HG02642 (cell line): ENCODE measurements around the gene MYBPC2.

Experiments used
- ATAC-seq: cut with Tn5 transposase; IDR thresholded peaks from one replicate; pipeline ENCODE4 v1.9.1; 2021; ENCODE audit warnings: mild to moderate bottlenecking; ENCODE audit not compliant: unreplicated experiment, poor library complexity

Gene MYBPC2

DNA sequence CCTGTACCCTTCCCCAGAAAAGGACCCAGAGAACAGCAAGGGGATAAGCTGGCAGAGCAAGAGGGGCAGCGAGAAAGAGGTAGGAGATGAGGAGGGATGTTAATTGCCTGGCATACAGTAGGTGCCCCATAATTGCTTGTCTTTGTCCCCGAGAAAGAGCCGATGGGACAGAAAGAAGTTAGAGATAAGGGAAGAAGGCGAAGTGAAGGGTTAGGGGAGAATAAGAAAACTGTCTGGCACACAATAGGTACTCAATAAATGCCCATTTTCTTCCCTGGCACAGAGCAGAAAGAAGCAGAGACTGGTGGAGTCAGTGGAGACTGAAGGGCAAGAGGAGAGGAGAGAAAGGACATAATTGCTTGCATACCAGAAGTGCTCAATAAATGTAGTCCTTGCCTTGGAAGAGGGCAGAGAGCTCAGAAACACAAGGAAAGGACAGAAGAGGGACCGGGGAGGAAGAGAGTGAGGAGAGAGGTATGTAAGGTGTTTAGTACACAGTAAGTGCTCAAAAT lies 62.4 kb downstream of the MYBPC2 start:
- no peak for ATAC-seq

DNA sequence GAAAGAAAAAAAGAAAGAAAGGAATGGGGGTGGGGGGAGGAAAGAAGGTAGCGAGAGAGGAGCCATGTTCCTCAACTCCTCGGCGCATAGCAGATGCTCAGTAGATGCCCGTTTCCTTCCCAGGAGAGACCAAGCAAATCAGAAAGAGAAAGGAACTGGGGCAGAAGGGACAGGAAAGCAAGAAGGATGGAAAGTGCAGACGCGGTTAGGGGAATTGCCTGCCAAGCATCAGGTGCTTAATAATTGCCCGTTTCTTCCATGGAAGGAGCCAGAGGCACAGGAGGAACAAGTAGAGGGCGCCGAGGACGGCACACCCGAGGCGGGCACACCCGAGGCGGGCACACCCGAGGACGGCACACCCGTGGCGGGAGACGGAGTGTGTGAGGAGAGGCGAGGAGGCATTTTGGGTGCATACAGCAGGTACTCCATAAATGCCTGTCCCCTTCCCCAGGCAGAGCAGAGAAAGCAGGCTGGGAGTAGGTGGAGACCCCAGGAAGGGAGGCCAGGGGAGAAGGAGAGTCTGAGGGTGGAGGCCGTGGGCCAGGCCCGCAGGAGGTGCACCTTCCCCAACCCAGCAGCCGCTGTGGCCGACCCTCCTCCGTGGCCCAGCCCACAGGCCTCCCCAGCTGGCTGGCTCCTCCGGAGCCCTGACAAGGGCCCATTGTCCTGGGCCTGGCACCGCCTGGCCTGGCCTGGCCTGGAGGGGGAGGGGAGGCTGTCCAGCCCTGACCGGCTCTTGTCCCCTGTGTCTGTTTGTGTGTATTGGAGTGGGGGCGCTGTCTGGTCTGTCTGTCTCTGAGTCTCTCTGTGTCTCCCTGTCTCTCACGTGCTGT lies 63.7 kb downstream of the MYBPC2 start:
- no peak for ATAC-seq

DNA sequence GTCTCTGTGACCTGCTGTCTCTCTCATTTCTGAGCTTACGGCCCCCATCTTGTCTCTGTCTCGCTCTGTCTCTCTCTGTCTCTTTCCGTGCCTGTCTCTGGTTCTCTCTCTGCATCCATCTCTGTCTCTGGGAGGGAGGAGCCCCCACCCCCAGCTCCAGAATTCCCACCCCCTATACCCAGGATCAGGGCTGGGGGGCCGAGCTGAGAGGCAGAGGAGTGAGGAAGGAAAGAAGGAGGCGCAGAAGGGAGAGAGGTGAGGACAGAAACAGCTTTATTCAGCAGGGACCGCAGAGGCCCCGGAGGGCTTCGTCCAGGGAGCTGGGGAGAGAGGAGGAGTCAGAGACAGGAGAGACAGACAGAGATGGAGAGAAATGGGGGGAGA lies 64.3 kb downstream of the MYBPC2 start:
- no peak for ATAC-seq

DNA sequence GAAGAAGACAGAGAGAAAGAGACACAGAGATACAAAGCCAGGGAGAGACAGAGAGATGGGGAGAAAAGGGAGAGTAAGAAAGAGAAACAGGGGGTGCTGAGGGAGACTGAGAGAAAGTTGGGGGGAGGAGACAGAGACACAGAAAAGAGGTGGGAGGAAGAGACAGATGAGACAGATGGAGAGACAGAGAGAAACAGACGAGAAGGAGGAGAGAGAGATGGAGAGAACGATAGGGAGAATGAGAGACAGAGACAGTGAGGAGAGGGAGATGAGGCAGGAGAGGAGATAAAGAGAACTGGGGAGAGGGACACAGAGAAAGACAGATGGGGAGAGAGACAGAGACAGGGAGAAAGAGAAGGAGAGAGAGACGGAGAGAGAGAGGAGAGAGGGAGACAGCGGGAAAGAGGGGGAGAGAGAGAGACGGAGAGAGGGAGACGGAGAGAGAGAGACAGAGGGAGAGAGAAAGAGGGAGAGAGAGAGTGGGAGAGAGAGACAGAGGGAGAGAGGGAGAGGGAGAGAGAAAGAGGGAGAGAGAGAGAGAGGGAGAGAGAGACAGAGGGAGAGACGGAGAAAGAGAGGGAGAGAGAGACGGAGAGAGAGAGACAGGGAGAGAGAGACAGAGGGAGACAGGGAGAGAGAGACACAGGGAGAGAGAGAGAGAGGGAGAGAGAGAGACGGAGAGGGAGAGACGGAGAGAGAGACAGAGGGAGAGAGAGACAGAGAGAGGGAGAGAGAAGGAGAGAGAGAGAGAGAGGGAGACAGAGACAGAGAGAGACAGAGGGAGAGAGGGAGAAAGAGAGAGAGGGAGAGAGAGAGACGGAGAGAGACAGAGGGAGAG lies 65.7 kb downstream of the MYBPC2 start:
- no peak for ATAC-seq

DNA sequence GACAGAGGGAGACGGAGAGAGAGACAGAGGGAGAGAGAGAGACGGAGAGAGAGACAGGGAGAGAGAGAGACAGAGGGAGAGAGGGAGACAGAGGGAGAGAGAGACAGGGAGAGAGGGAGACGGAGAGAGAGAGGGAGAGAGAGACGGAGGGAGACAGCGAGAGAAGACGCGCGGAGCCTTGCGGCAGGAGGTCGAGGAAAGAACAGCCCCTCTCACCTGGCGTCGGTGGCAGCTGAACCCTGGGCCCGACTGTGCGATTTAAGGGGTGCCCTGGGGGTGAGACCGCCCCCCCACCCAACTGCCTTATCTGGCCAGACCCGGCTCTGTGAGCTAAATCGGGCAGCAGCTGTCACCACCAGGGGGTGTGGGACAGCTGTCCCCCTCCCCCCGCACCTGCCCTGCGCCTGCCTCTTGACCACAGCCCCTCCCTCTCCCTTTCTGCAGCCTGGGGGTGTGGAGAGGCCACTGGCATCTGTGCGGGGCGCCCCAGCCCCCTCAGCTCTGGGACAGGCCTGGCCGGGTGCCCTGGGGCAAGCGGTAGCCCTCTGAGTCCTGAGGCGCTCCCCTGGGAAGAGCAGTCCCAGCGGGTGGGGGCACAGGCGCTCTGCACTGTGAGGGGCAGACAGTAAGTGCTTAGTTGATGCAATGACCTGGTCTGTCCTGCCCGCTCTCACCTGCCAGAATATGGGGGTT lies 67.5 kb downstream of the MYBPC2 start:
- no peak for ATAC-seq

DNA sequence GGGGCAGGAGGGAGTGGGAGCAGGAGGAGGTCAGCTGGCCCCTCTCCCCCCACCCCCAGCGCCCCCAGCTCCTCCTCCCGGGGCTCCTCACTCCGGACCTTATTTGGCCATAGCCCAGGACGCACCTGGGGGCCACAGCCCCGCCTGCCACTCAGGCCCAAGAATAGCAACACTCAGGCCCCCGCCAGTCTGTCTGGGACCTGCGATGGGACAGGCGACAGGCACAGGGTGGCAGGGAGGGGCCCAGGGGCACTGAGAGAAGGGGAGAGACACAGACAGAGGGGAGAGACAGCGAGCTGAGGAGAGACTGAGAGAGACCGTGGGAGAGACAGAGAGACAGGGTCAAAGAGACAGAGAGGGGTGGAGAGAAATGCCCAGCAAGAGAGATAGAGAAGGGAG lies 68.1 kb downstream of the MYBPC2 start:
- ATAC-seq, result no peak

DNA sequence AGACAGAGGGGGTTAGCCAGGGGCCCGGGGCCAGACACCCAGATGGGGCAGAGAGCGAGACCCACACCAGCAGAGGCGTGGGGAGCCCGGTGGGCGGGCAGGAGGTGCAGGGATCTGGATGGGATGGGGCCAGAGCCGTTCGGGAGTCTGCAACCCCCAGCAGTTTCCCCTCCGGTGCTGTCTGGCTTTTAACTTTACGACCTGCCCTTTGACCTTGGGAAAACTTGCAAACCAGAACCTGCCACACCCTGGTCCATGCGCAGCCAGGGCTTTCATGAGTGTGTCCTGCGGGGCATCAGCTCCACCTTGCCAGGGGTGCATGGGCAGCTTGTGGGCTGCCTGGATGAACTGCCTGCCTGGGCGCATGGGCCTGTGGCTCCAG lies 68.5 kb downstream of the MYBPC2 start:
- ATAC-seq, result no peak

DNA sequence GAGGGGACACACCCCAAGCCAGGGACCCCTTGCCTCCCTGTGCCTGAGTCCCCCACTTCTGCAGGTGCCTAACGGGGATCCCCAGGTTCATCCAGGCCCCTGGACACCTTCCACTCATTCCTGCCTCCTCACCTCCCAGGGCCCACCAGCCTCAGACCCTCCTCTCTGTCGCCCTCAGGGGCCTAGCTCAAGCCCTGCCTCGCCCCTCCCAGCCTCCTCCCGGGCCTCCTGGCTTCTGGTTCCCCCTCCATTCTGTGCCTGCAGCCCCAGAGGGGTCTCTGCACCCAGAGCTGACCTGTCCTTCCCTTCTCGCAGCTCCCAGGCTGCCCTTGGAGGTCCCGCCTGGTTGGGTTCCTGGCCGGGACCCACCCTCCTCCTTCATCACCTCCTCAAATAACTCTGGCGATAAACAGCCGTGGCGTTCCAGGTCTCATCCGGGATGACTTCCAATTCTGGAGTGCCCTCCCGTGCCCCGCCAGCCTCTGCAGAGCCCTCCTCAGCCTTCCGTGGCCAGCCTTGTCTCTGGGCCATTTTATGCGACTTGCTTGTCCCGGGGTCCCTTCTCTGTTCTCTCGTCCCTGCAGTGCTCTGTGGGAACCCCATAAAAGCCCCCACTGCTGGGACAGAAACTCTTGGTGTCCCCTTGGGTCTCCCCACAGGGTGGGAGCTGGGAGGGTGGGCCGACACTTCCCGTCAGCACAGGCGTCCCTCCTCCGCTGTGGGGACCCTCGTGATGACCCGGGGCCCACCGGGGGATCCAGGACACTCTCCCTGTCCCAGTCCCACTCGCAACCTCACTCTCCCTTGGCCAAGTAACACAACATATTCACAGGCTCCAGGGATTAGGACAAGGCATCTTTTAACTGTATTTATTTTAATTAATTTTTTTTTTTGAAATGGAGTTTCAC lies 69.1 kb downstream of the MYBPC2 start:
- ATAC-seq, result no peak

DNA sequence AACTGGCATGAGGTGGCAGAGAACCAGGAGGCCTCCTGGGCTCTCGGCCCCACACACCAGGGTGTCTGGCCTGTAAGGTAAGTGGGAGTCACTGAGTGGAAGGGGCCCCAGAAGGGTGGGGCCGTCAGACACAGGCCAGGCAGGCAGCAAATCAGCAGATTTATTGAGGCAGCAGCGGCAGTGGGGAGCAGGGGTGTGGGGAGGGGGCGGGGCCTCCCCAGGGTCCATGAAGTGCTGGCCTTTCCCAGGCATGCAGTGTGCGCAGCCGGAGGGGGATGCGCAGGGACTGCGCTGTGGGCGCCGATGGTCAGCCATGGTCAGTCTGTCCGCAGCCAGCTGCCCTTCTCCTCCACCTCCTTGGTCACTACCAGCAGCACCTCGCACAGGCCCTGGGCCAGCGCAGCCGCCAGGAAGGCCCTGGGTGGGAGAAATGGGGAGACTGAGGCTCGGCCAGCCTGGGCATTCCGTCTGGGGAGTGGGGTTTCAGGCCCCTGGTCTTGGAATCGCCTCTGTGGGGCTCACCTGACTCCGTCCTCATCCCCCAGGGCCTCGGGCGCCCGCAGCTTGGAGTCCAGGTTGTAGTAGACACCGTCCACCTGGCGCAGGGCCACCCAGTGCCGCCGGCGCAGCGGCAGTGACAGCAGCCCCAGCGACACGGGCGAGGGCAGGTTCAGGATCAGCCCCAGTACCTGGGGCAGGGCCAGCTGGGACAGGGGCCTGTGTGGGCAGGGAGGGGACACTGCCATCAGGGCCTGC lies 73.3 kb downstream of the MYBPC2 start:
- no peak for ATAC-seq

DNA sequence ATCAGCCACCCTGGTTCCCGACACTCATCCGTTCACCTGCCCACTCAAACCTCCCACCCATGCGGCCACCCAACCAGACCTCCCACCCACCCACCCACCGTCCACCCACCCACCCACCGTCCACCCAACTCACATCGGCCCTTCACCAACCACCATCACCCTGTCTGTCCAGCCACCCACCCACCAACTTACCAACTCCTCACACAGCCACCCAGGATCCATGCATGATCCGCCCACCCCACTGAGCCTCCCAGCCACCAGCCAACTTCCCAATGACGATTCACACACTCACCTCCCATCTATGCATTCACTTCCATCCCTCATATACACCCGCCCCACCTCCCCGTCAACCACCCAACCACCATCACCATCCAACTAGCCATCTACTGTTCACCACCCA lies 74.0 kb downstream of the MYBPC2 start:
- no peak for ATAC-seq

DNA sequence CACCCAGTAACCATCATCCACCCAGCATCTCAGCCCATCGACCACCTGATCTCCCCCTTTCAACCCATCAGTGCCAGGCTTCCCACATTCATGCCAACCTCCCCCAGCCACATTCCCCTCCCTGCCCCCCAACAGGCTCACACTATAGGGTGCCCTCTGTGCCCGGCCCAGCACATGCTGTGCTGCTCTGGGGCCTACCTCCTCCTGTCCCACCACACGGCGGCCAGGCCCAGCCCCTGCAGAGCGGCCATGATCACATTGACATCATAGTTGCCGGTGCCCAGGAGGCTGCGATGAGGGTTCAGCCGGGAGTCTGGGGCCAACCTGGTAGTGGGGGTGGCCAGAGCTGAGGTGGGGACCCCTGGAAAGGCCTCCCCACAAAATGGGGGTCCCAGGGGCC lies 74.7 kb downstream of the MYBPC2 start:
- no peak for ATAC-seq

DNA sequence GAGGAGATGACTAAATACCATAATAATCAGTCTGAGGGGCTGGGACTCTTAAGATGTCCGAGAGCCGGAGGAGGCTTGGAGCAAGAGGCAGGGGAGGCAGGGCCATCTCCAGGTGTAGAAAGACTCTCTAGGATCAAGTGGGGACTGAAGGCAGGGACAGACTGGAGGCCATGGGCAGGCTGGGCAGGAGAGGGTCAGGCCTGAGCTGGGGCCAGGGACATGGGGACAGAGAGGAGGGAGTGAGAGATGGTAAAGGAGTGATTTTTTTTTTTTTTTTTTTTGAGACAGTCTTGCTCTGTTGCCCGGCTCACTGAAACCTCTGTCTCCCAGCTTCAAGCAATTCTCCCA lies 76.1 kb downstream of the MYBPC2 start:
- ATAC-seq, result no peak

DNA sequence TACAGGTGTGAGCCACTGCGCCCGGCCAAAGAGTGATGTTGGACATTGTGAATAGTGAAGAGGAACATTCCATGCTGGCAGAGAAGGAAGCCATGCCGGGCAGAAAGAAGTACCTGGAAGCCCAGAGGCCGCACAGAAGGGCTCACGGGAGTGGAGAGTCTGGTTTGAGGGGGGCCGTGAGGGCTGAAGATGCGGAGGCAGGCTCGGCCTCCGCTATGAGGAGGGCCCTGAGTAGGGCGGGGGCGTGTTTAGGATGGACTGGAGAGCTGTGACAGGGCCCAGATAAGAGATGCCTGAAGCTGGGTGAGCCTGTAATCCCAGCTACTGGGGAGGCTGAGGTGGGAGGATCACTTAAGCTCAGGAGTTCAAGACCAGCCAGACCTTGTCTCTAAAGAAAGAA lies 76.7 kb downstream of the MYBPC2 start:
- no peak for ATAC-seq

DNA sequence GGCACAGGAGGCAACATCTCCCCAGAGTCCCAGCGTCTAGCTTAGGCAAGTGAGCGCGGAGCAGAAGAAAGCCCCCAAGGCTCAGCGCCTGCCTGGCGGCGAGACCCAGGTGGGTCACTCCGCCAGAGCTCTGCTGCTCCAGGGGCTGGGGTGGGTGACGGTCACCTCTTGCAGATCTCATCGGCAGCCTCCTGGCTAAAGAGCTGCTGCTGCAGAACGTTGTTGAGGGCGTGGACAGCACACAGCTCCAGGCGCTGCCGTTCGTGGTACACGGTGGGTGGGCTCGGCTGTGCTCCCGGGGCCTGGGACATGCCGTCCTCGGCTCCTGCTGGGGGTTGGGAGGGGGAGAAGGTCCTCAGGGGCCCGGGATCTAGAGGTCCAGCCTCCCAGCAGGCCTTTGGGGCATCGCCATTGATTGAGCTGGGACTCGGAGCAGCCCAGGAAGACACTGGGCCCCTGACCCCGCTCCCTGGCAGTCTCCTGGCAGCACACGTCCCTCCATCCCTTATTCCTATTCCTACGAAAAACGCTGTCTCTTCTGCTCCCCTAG lies 77.5 kb downstream of the MYBPC2 start:
- ATAC-seq, result no peak

DNA sequence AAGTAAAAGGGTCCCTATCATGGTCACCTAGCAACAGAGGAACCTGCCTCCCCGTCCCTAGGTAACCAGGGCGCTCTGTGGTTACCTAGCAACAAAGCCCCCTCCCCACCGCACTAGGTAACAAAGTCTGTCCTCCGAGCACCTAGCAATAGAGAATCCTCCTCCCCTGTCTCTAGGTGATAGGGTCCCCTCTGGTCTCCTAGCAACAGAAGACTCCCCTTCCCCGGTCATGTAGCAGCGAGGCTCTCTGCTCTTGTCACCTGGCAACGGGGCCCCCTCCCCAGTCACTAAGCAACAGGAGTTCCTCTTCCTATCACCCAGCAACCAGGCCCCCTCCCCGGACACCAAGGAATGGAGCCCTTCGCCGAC lies 78.0 kb downstream of the MYBPC2 start:
- ATAC-seq, result no peak

DNA sequence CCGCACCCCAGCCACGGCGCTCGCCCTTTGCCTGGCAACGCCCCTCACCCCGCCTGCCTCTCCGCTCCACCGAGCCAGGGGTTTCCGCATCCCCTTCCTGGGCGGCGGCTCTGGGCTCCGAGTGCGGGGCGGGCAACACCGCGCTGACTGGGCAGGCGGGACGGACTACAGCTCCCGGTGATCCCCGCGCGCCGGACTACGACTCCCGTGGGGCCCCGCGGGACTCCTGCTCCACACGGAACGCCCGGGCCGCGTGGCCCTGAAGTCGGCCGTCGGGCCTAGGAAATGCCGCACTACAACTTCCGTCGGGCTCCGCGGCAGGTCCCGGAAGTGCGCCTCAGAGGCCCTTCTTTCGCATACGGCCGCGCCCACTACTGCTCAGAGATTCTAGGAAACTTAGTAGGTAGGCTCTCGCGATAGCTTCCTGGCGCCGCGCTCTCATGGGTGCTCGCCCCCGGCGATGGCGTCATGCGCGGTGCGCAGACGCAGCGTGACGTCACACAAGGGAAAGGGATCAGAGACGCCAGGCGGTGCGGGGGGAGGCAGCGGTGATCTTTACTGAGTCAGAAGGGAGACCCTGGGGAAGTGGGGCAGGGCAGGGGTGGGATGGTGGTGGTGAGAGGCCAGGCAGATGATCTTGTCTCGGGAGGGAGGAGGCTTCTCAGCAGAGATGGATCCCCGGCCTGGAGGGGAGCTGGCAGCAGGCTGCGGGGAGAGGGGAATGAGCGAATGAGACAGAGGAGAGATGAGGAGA lies 78.6 kb downstream of the MYBPC2 start, which contains the start of gene JOSD2:
JOSD2 (minus strand) TSS at position 123 of the 754 bp plus-strand sequence. CDS start 760 bp downstream, outside the sequence.
- peak; percentile 89 for ATAC-seq

DNA sequence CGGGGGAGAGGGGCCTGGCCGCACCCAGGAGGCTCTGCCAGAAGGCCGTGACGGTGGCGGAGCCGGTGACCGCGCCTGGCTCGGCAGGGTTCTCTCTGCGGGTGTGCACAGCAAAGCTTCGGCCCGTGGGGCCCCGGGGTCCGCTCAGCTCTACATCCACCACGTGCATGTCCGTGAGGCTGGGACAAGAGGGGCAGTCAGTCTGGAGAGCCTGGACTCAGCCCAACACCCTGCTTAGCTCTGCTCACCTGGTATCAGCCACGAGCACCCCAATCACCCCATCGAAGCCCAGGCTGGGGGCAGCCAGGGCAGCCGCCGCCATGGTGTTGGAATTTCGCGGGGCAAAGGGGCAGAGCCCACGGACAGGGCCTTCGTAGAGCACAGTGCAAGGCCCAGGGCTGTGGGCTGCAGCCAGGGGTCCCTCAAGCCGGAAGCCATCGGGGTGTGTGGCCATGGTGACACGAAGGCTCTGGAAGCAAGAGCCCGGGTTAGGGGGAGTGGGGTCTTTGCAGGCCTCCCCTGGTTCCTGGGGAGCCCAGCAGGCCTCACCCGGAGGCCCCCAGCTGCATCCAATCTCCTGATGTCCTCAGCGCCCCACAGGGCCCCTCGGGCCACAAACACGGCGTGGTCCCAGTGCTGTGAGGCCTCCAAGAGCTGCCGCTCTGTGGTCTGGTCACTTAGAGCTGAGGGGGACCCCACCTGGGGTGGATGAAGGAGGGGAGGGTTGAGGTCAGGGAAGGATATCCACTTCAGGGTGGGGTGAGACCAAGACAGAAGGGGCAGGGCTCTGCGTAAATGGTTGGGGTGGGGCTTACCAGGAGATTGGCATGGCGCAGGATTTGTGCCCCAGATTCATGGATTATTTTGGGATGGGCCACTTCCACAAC lies 79.7 kb downstream of the MYBPC2 start:
- ATAC-seq, result no peak
